ENCODE data around the gene ATP23. TPM values are rescaled to one million over a fixed set of nuclear protein-coding genes. Genes with fewer than 3 reads are reported as not detected.

The ATP23 gene
- total RNA-seq, 1 donor from 2014 or later = 7.4 TPM

- H3K4me3 ChIP-seq = no peak overlapping the region
Measured at GRCh38 chr12:57899010-57899662, 42.2 kb upstream of the ATP23 start.

GRCh38 chr12:57902478-57902969 is 38.8 kb upstream of the ATP23 start:
- TF ChIP-seq CTCF (IDR thresholded peaks at IDR 0.05; ENCODE audit: borderline replicate concordance) = no peak
- DNase-seq = no peak
- H3K4me3 ChIP-seq = no peak overlapping the region
- no peaks in the 10 kb centered on the region for H3K36me3 ChIP-seq
- peaks cover 30% of the 10 kb centered on the region for H3K4me1 ChIP-seq
- intact Hi-C loops (cut with micrococcal nuclease) = loop anchor here (10.0 kb wide), 1 partner anchor 98 kb away; no protein-coding TSS in a partner anchor
- H3K27ac ChIP-seq (replicated peaks) = no peak overlapping the region
- H3K27me3 ChIP-seq (ENCODE audit: low read depth) = no peaks in the 10 kb centered on the region
- no peaks in the 10 kb centered on the region for H3K9me3 ChIP-seq (replicated peaks)

More at GRCh38 chr12:57899010-57899662, 42.2 kb upstream of the ATP23 start:
- peaks cover 51% of the 10 kb centered on the region for H3K4me1 ChIP-seq
- H3K36me3 ChIP-seq = no peaks in the 10 kb centered on the region
- TF ChIP-seq CTCF (IDR thresholded peaks at IDR 0.05; ENCODE audit: borderline replicate concordance) = no peak
- intact Hi-C loops (cut with micrococcal nuclease) = loop anchor here (5.0 kb wide), 1 partner anchor 67 kb away; no protein-coding TSS in a partner anchor
- no peaks in the 10 kb centered on the region for H3K9me3 ChIP-seq (replicated peaks)
- peak; percentile 31 for DNase-seq
- H3K27ac ChIP-seq (replicated peaks) = peak overlapping the region; percentile 98
- no peaks in the 10 kb centered on the region for H3K27me3 ChIP-seq (ENCODE audit: low read depth)

- intact Hi-C loops (cut with micrococcal nuclease) = loop anchor here (10.0 kb wide), 1 partner anchor 100 kb away; no protein-coding TSS in a partner anchor
Measured at GRCh38 chr12:57904426-57904825, 36.9 kb upstream of the ATP23 start.

GRCh38 chr12:57904848-57905811 is 36.2 kb upstream of the ATP23 start:
- intact Hi-C loops (cut with micrococcal nuclease) = loop anchor here (10.0 kb wide), 1 partner anchor 100 kb away; no protein-coding TSS in a partner anchor

More at GRCh38 chr12:57904426-57904825, 36.9 kb upstream of the ATP23 start:
- TF ChIP-seq CTCF (IDR thresholded peaks at IDR 0.05; ENCODE audit: borderline replicate concordance) = no peak
- Histone ChIP-seq H3K4me1 (peaks cover 11% of the 10 kb centered on the region), H3K27ac (replicated peaks) (no peak overlapping the region), H3K4me3 (no peak overlapping the region), H3K36me3 (no peaks in the 10 kb centered on the region), H3K27me3 (ENCODE audit: low read depth) (no peaks in the 10 kb centered on the region), H3K9me3 (replicated peaks) (no peaks in the 10 kb centered on the region)
- DNase-seq = no peak

More at GRCh38 chr12:57904848-57905811, 36.2 kb upstream of the ATP23 start:
- H3K27ac ChIP-seq (replicated peaks) = no peak overlapping the region
- H3K9me3 ChIP-seq (replicated peaks) = no peaks in the 10 kb centered on the region
- H3K36me3 ChIP-seq = no peaks in the 10 kb centered on the region
- H3K27me3 ChIP-seq (ENCODE audit: low read depth) = no peaks in the 10 kb centered on the region
- peak; percentile 100 for TF ChIP-seq CTCF (IDR thresholded peaks at IDR 0.05; ENCODE audit: borderline replicate concordance)
- H3K4me1 ChIP-seq = peaks cover 10% of the 10 kb centered on the region
- DNase-seq = peak; percentile 81
- peak overlapping the region; percentile 48 for H3K4me3 ChIP-seq

Measured in left ventricle myocardium inferior (tissue), 1 donor.